Measurements from ENCODE around the gene DHRS7B.

Gene DHRS7B

DNA sequence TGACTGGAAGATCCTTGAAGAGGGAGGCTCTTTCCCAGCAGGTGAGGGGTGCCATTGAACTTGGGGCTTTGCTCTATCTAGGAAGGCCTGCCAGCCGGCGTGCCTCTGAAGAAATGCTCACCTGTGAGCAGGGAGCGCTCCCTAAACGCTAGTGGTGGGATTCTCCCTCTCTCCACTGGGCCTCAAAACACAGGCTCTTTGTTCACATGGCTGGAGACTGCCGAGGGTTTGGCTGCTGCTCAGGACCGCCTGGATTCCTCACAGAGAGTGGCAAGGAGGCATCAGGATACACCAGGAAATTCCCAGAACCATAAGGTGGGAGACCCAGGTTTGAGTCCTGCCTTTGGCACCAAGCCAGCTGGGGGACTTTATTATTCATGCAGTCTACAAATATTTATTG is 104.8 kb downstream of the DHRS7B start:
- TF ChIP-seq, protein P1, sequence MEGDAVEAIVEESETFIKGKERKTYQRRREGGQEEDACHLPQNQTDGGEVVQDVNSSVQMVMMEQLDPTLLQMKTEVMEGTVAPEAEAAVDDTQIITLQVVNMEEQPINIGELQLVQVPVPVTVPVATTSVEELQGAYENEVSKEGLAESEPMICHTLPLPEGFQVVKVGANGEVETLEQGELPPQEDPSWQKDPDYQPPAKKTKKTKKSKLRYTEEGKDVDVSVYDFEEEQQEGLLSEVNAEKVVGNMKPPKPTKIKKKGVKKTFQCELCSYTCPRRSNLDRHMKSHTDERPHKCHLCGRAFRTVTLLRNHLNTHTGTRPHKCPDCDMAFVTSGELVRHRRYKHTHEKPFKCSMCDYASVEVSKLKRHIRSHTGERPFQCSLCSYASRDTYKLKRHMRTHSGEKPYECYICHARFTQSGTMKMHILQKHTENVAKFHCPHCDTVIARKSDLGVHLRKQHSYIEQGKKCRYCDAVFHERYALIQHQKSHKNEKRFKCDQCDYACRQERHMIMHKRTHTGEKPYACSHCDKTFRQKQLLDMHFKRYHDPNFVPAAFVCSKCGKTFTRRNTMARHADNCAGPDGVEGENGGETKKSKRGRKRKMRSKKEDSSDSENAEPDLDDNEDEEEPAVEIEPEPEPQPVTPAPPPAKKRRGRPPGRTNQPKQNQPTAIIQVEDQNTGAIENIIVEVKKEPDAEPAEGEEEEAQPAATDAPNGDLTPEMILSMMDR (IDR thresholded peaks at IDR 0.05; ENCODE audit: low read depth, low read length), result no peak

DNA sequence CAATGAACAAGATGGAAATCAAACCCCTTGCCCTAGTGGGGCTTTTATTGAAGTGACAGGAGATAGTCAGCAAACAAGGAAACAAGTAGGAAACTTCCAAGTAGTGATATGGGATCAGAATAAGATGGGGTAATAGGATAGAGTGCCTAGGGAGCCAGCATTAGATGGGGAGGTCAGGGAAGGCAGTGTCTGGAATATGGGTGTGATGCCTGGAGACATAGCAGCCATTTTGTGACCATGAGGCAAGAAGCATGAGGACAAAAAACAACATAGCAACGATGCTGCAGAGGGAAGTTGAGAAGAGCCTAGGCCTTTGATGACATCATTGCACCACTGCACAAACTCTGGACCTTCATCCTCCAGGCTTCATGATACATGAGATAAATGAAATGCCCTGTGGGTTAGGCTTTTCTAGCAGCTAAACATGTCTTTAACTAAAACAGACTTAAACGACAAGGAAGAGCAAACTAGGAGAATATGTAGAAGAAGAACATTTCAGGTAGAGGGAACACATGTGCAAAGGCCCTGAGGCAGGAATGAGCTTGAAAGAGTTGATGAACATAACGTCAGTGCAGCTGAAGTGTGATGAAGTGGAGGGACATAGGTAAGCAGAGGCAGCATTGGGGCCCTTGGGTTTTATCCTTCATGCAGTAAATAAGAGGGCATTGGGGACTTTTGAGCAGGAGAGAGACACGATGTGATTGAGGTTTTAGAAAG is 105.4 kb downstream of the DHRS7B start:
- TF ChIP-seq, protein P1 (IDR thresholded peaks at IDR 0.05; ENCODE audit: low read depth, low read length), result no peak
- no peak overlapping the region for H3K4me3 ChIP-seq (ENCODE audit: low read depth, low read length)

More for the DNA sequence above, 104.8 kb downstream of the DHRS7B start:
- H3K4me3 ChIP-seq (ENCODE audit: low read depth, low read length), result no peak overlapping the region

DNA sequence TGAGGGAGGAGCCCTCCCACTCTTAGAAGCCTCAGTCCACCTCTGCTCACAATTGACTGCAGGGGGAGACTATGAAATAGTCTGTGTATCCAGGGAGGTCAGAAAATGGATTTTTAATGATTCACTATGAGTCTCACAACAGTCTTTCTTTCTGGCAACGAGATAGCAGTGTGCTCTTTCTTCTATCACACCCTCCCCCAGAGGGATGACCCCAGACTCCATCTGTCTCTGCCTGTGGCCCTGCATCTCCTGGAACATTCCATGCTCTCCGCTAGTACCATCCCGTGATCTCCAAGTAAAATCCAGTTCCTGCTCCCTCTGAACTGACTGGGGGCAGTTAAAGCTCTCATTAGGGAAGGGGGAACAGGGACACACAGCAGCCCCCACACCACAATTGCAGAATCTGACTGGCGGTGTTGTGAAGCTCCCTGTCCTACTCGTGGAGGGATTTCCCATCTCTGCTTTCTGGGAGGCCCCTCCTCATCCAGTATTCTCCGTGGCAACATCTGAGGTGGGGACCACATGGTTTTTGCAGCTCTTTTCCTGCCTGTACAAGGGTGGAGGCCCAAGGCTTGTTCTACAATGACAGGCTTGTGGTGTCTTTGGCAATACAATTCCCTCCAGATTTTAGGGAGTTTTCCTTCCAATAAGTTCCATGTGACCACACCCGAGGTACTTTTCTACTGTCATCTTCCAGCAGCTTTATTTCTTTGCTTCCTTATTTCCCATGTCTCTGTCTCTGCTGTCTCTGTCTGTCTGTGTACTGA is 107.0 kb downstream of the DHRS7B start:
- TF ChIP-seq, protein P1 (IDR thresholded peaks at IDR 0.05; ENCODE audit: low read depth, low read length), result no peak
- H3K4me3 ChIP-seq (ENCODE audit: low read depth, low read length), result no peak overlapping the region

DNA sequence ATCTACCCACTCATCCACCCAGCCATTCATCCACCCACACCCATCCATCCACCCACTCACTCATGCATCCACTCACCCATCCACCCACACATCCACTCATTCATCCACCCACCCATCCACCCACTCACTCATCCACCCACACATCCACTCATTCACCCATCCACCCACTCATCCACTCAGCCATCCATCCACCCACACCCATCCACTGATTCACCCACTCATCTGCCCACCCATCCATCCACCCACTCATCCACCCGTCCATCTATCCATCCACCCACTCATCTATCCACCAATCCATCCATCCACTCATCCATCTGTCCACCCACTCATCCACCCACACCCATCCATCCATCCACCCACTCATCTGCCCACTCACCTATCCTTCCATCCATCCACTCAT is 109.2 kb downstream of the DHRS7B start:
- TF ChIP-seq, protein P1 (IDR thresholded peaks at IDR 0.05; ENCODE audit: low read depth, low read length), result no peak

GRCh38 chr17:21239680-21240368 is 113.1 kb downstream of the DHRS7B start:
- TF ChIP-seq, protein P1 (IDR thresholded peaks at IDR 0.05; ENCODE audit: low read depth, low read length), result peak; percentile 51; the same call in 1 of the 2 replicates
- no peak overlapping the region for H3K4me3 ChIP-seq (ENCODE audit: low read depth, low read length)

More for the DNA sequence above, 109.2 kb downstream of the DHRS7B start:
- no peak overlapping the region for H3K4me3 ChIP-seq (ENCODE audit: low read depth, low read length)

- H3K4me3 ChIP-seq (ENCODE audit: low read depth, low read length), result no peak overlapping the region
- TF ChIP-seq, protein P1 (IDR thresholded peaks at IDR 0.05; ENCODE audit: low read depth, low read length), result no peak
Measured at GRCh38 chr17:21240369-21241055, 113.7 kb downstream of the DHRS7B start.
